Testis (tissue), 3 donors: ENCODE data around the gene ABHD10. TPM values are rescaled to one million over a fixed set of nuclear protein-coding genes. Genes with fewer than 3 reads are reported as not detected.

Experiments
- DNase-seq: peaks from one replicate; pipeline ENCODE4 v3.0.0-alpha.2; 2019
- H3K27ac ChIP-seq, 2 donors: fragments of 200-600 bp; sonication (generic); one replicate each; pipeline ENCODE4 v1.5.1; 2019
- H3K27me3 ChIP-seq: fragments of 200-600 bp; sonication (generic); one replicate; pipeline ENCODE4 v1.5.1; 2019
- H3K36me3 ChIP-seq: fragments of 200-600 bp; sonication (generic); one replicate; pipeline ENCODE4 v1.5.1; 2017; ENCODE audit warnings: low read depth; ENCODE audit errors: missing control alignments
- H3K4me1 ChIP-seq: fragments of 200-600 bp; sonication (generic); one replicate; pipeline ENCODE4 v1.5.1; 2019
- H3K4me3 ChIP-seq, 2 donors: fragments of 200-600 bp; sonication (generic); one replicate each; pipeline ENCODE4 v1.5.1; 2017 to 2019
- H3K9me3 ChIP-seq: fragments of 200-600 bp; sonication (generic); one replicate; pipeline ENCODE4 v1.5.1; 2017
- CTCF ChIP-seq, 3 experiments: fragments of 450-650 bp in 2 of 3; fragments of 200-600 bp in 1 of 3; sonication (generic) in 1 of 3; IDR thresholded peaks; one replicate each; pipeline ENCODE4 v1.5.1; 2016 to 2019; ENCODE audit warnings: antibody characterized with exemption in 3 of 3, mild to moderate bottlenecking in 2 of 3, moderate library complexity in 1 of 3
- POLR2A ChIP-seq: fragments of 450-650 bp; IDR thresholded peaks from one replicate; pipeline ENCODE4 v1.6.1; 2017; ENCODE audit warnings: antibody characterized with exemption, mild to moderate bottlenecking, moderate library complexity
- WGBS, 2 donors: methylation state at CpG; one replicate each; pipeline ENCODE4 v1.1.5; 2018; 5-methylcytosine and 5-hydroxymethylcytosine counted together
- intact Hi-C: fragments of 100-400 bp; cut with DNase I; formaldehyde crosslinking; loops from one replicate; pipeline ENCODE4 v1.15.1; 2023; ENCODE audit warnings: low total_unique reads
- polyA plus RNA-seq: library from polyadenylated mRNA; stranded (reverse); fragments of 350-450 nt; fragmentation: Illumina TruSeq; extraction: RNeasy Lipid Tissue Mini Kit (QIAGEN cat#74804); gene quantifications from one replicate; pipeline ENCODE4 v1.2.3, GENCODE V29; 2014; ENCODE audit warnings: low read depth, low replicate concordance; ENCODE audit not compliant: insufficient read depth
- total RNA-seq, 2 donors: library from RNA; depleted of rRNA; stranded (reverse); fragments of >200 nt; gene quantifications; one replicate each; pipeline ENCODE4 v1.2.3, GENCODE V29; 2016

ABHD10 gene
- total and polyA plus RNA-seq, 3 donors from 2014 or later, result 38.0 to 43.0 (median 38.4) TPM

GRCh38 chr3:111956995-111957734 lies 21.7 kb upstream of the ABHD10 start:
- H3K4me1 ChIP-seq, result no peaks in the 10 kb centered on the region
- 55 to 71% methylated on average over 4 of the region's 4 CpGs for WGBS, 2 donors
- no peak overlapping the region for H3K4me3 ChIP-seq
- H3K9me3 ChIP-seq, result no peaks in the 10 kb centered on the region
- no peak for TF ChIP-seq CTCF (IDR thresholded peaks at IDR 0.05)
- no peak for TF ChIP-seq POLR2A
- H3K36me3 ChIP-seq, result no peaks in the 10 kb centered on the region
- DNase-seq, result no peak
- intact Hi-C loops, result no loop called here
- no peak overlapping the region for H3K27ac ChIP-seq
- H3K27me3 ChIP-seq, result no peaks in the 10 kb centered on the region

DNA sequence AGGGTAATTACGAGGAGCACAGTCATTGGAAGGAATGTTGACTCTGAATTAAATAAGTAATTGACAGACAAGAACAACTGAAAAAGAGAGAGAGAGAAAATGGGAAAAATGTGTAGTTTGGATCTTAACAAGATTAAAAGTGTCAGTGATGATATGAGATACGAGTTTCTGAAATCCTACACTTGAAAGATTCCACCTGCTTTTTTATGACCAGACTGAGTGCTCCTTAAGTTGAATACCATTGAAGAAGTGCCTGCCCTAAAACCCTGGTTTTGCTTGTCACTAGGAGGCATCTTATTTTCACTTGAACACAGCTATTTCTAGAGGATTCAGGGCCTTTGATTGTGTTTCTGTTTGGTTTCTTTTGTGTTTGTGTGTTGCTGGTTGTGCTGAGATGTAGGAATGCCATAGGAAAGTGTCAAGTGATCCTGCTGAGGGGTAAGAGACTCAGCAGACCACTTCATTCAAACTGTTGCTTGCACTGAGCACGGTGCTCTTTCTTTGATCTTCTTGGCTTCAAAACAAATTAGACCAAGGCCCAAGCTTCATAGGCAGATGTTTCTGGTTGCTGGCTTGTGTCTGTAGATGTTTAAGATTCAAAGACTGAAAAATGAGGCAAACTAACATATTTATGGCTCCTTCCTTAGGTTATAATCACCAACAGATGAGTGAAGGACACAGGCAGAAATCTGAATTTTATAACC lies 17.2 kb upstream of the ABHD10 start:
- no peak overlapping the region for H3K27ac ChIP-seq
- H3K36me3 ChIP-seq, result no peaks in the 10 kb centered on the region
- no peak for DNase-seq
- H3K27me3 ChIP-seq, result no peaks in the 10 kb centered on the region
- 76 to 84% methylated on average over 3 of the region's 3 CpGs for WGBS, 2 donors
- TF ChIP-seq POLR2A, result no peak
- no peak for TF ChIP-seq CTCF (IDR thresholded peaks at IDR 0.05)
- intact Hi-C loops, result no loop called here
- no peak overlapping the region for H3K4me3 ChIP-seq
- no peaks in the 10 kb centered on the region for H3K9me3 ChIP-seq
- no peaks in the 10 kb centered on the region for H3K4me1 ChIP-seq

- no peak for TF ChIP-seq POLR2A
- no peak for TF ChIP-seq CTCF (IDR thresholded peaks at IDR 0.05)
- Histone ChIP-seq H3K9me3 (no peaks in the 10 kb centered on the region), H3K4me1 (peaks cover 8% of the 10 kb centered on the region), H3K27ac (no peak overlapping the region), H3K36me3 (no peaks in the 10 kb centered on the region), H3K27me3 (no peaks in the 10 kb centered on the region), H3K4me3 (no peak overlapping the region)
- 88 to 98% methylated on average over 1 of the region's 1 CpG for WGBS, 2 donors
- intact Hi-C loops, result no loop called here
- DNase-seq, result no peak
Observed at GRCh38 chr3:111963424-111963823, 15.4 kb upstream of the ABHD10 start.

- TF ChIP-seq CTCF (IDR thresholded peaks at IDR 0.05) (no peak), POLR2A (no peak)
- WGBS, 2 donors, result 95 to 97% methylated on average over 2 of the region's 2 CpGs
Observed at GRCh38 chr3:111965484-111965883, 13.3 kb upstream of the ABHD10 start.

More at GRCh38 chr3:111965484-111965883, 13.3 kb upstream of the ABHD10 start:
- no peak overlapping the region for H3K4me3 ChIP-seq
- intact Hi-C loops, result loop anchor here (5.0 kb wide), 1 partner anchor 243 kb away; no protein-coding TSS in a partner anchor
- no peaks in the 10 kb centered on the region for H3K9me3 ChIP-seq
- peaks cover 8% of the 10 kb centered on the region for H3K4me1 ChIP-seq
- no peaks in the 10 kb centered on the region for H3K36me3 ChIP-seq
- no peaks in the 10 kb centered on the region for H3K27me3 ChIP-seq
- no peak overlapping the region for H3K27ac ChIP-seq
- no peak for DNase-seq
